Activated B cell treated with CpG ODN at 0.5 μM for 24 hours (primary cell): Measurements from ENCODE around the gene ARSA. TPM values are rescaled to one million over a fixed set of nuclear protein-coding genes. Genes with fewer than 3 reads are reported as not detected.

Experiments
- ATAC-seq: fragments of 200-7000 bp; cut with Tn5 transposase; one replicate; pipeline ENCODE4 v1.10.0; 2021; ENCODE audit warnings: low read depth, mild to moderate bottlenecking, moderate library complexity
- CTCF ChIA-PET: fragments of 350-600 bp; sonication (Branson Sonifier 250); formaldehyde crosslinking; loops from one replicate; lab custom pipeline; 2021; ENCODE audit warnings: antibody characterized with exemption; lab: Charles Lee
- POLR2A ChIA-PET: fragments of 350-600 bp; sonication (Branson Sonifier 250); formaldehyde crosslinking; loops from one replicate; lab custom pipeline; 2021; ENCODE audit warnings: antibody characterized with exemption; lab: Charles Lee
- DNase-seq: peaks from one replicate; pipeline ENCODE4 v3.0.0; 2022
- H3K27ac Mint-ChIP-seq: one replicate; pipeline ENCODE4 v1.8.0; 2020; ENCODE audit warnings: mixed read lengths
- H3K27me3 Mint-ChIP-seq: one replicate; pipeline ENCODE4 v1.8.0; 2021; ENCODE audit warnings: mixed read lengths
- H3K36me3 Mint-ChIP-seq: one replicate; pipeline ENCODE4 v1.8.0; 2021; ENCODE audit warnings: low read depth, mixed read lengths
- H3K4me1 Mint-ChIP-seq: one replicate; pipeline ENCODE4 v1.8.0; 2021; ENCODE audit warnings: mixed read lengths
- H3K4me3 Mint-ChIP-seq: one replicate; pipeline ENCODE4 v1.8.0; 2020; ENCODE audit warnings: mild to moderate bottlenecking, mixed read lengths
- H3K9me3 Mint-ChIP-seq: one replicate; pipeline ENCODE4 v1.8.0; 2020; ENCODE audit warnings: mixed read lengths
- intact Hi-C: fragments of 100-400 bp; cut with micrococcal nuclease; formaldehyde crosslinking; loops from one replicate; pipeline ENCODE4 v1.15.1; 2024
- total RNA-seq: library from RNA; stranded (reverse); gene quantifications from 2 replicates; pipeline ENCODE4 v1.2.3, GENCODE V29; 2022
- TF ChIP-seq, protein P1 (sequence below): fragments of 200-600 bp; IDR thresholded peaks from one replicate; pipeline ENCODE4 v1.8.0; 2022; ENCODE audit warnings: antibody characterized with exemption, mild to moderate bottlenecking

Gene ARSA
- total RNA-seq, 1 donor from 2014 or later = 50.9 TPM

DNA sequence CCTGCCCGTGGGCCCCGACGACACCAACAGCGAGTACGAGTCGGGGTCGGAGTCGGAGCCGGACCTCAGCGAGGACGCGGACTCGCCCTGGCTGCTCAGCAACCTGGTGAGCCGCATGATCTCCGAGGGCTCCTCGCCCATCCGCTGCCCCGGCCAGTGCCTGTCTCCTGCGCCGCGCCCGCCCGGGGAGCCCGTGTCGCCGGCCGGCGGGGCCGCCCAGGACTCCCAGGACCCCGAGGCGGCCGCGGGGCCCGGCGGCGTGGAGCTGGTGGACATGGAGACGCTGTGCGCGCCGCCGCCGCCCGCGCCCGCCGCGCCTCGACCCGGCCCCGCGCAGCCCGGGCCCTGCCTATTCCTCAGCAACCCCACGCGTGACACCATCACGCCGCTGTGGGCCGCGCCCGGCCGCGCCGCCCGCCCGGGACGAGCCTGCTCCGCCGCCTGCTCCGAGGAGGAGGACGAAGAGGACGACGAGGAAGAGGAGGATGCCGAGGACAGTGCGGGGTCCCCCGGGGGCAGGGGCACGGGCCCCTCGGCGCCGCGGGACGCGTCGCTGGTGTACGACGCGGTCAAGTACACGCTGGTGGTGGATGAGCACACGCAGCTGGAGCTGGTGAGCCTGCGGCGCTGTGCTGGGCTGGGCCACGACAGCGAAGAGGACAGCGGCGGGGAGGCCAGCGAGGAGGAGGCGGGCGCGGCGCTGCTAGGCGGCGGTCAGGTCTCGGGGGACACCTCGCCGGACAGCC lies 23.5 kb downstream of the ARSA start:
- no peak overlapping the region for H3K27ac Mint-ChIP-seq
- DNase-seq = no peak
- no peak overlapping the region for H3K4me3 Mint-ChIP-seq
- peaks cover 47% of the 10 kb centered on the region for H3K27me3 Mint-ChIP-seq
- H3K36me3 Mint-ChIP-seq = no peaks in the 10 kb centered on the region
- TF ChIP-seq, protein P1, sequence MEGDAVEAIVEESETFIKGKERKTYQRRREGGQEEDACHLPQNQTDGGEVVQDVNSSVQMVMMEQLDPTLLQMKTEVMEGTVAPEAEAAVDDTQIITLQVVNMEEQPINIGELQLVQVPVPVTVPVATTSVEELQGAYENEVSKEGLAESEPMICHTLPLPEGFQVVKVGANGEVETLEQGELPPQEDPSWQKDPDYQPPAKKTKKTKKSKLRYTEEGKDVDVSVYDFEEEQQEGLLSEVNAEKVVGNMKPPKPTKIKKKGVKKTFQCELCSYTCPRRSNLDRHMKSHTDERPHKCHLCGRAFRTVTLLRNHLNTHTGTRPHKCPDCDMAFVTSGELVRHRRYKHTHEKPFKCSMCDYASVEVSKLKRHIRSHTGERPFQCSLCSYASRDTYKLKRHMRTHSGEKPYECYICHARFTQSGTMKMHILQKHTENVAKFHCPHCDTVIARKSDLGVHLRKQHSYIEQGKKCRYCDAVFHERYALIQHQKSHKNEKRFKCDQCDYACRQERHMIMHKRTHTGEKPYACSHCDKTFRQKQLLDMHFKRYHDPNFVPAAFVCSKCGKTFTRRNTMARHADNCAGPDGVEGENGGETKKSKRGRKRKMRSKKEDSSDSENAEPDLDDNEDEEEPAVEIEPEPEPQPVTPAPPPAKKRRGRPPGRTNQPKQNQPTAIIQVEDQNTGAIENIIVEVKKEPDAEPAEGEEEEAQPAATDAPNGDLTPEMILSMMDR = no peak
- intact Hi-C loops = no loop called here
- ChIA-PET CTCF (no interaction called here), POLR2A (no interaction called here)
- no peaks in the 10 kb centered on the region for H3K9me3 Mint-ChIP-seq
- no peak for ATAC-seq
- H3K4me1 Mint-ChIP-seq = peaks cover 12% of the 10 kb centered on the region

GRCh38 chr22:50603511-50604255 lies 24.3 kb downstream of the ARSA start:
- DNase-seq = no peak
- ATAC-seq = no peak
- ChIA-PET CTCF (no interaction called here), POLR2A (no interaction called here)
- no peak overlapping the region for H3K27ac Mint-ChIP-seq
- intact Hi-C loops = no loop called here
- no peaks in the 10 kb centered on the region for H3K36me3 Mint-ChIP-seq
- H3K9me3 Mint-ChIP-seq = no peaks in the 10 kb centered on the region
- H3K27me3 Mint-ChIP-seq = peaks cover 41% of the 10 kb centered on the region
- H3K4me1 Mint-ChIP-seq = peaks cover 12% of the 10 kb centered on the region
- TF ChIP-seq, protein P1 = no peak
- no peak overlapping the region for H3K4me3 Mint-ChIP-seq

DNA sequence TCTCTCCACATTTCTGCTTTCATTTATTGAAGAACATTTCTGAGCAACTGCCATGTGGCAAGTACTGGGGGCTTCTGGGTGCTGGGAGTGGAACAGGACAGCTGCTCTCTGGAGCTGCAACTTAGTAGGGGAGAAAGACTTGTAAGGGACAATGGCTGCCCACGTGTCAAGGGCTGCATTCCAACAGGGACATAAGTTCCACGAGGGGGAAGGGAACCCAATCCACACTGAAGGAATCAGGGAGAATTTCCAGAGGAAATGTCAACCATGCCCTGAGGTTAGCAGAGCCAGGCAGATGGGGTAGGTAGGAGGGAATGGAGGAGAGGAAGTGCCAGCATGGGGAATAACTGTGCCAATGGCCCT lies 25.6 kb downstream of the ARSA start:
- H3K27me3 Mint-ChIP-seq = peaks cover 39% of the 10 kb centered on the region
- no peak overlapping the region for H3K27ac Mint-ChIP-seq
- ATAC-seq = no peak
- TF ChIP-seq, protein P1 = no peak
- H3K9me3 Mint-ChIP-seq = no peaks in the 10 kb centered on the region
- H3K4me1 Mint-ChIP-seq = peaks cover 12% of the 10 kb centered on the region
- ChIA-PET POLR2A (interaction anchor here (1.0 kb wide), 1 partner anchor 18 kb away, joined by 3 read pairs; no protein-coding TSS in a partner anchor), CTCF (interaction anchor here (0.9 kb wide), 1 partner anchor 77 kb away, joined by 3 read pairs; the partner anchor contains the start of gene SCO2)
- peaks cover 2% of the 10 kb centered on the region for H3K36me3 Mint-ChIP-seq
- peak overlapping the region; percentile 69 for H3K4me3 Mint-ChIP-seq
- intact Hi-C loops = no loop called here
- DNase-seq = no peak

DNA sequence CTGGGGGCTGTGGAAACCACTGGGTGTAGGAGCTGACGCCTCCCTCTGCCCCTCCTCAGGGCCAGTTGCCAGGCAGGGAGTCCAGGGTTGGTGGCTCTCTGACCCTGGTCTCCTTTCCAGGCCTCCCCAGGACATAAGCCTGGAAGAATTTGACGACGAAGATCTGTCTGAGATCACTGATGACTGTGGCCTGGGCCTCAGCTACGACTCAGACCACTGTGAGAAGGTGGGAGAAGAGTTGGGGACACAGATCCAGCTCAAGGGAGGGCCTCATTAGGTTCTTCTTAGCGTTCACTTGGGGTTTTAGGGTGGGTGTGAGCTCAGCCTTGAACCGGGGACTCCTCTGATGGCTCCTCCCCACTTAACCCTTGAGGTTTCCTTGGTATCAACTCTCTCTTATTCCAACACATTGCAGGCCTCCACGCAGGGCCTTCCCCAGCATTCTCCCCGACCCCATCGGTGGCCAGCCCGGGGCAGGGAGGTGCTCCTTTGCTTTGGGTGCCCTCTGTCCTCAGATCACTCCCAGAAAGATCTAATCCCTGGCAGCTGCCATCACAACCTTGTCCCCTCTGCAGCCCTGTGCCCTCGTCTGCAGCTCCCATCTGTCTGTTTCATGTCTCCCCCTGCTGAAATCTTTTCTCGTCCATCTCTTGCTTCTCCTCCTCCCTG lies 26.1 kb downstream of the ARSA start:
- ChIA-PET POLR2A (interaction anchor here (0.7 to 1.0 kb wide), 2 partner anchors 18 to 73 kb away, joined by 3 read pairs; no protein-coding TSS in a partner anchor), CTCF (interaction anchor here (0.9 kb wide), 1 partner anchor 76 kb away, joined by 3 read pairs; the partner anchor contains the start of gene SCO2)
- peaks cover 2% of the 10 kb centered on the region for H3K36me3 Mint-ChIP-seq
- DNase-seq (no peak), ATAC-seq (no peak)
- peak overlapping the region; percentile 69 for H3K4me3 Mint-ChIP-seq
- intact Hi-C loops = loop anchor here (2.0 kb wide), 1 partner anchor 19 kb away; the partner anchor contains the start of gene CHKB
- no peaks in the 10 kb centered on the region for H3K9me3 Mint-ChIP-seq
- peaks cover 12% of the 10 kb centered on the region for H3K4me1 Mint-ChIP-seq
- H3K27ac Mint-ChIP-seq = no peak overlapping the region
- TF ChIP-seq, protein P1 = no peak
- H3K27me3 Mint-ChIP-seq = peaks cover 34% of the 10 kb centered on the region
